GM21576 (cell line): Measurements from ENCODE around the gene ORAI3.

ENCODE experiments used
- ATAC-seq: cut with Tn5 transposase; IDR thresholded peaks from one replicate; pipeline ENCODE4 v1.9.1; 2021; ENCODE audit warnings: mild to moderate bottlenecking, moderate library complexity; ENCODE audit not compliant: unreplicated experiment

Gene ORAI3

DNA sequence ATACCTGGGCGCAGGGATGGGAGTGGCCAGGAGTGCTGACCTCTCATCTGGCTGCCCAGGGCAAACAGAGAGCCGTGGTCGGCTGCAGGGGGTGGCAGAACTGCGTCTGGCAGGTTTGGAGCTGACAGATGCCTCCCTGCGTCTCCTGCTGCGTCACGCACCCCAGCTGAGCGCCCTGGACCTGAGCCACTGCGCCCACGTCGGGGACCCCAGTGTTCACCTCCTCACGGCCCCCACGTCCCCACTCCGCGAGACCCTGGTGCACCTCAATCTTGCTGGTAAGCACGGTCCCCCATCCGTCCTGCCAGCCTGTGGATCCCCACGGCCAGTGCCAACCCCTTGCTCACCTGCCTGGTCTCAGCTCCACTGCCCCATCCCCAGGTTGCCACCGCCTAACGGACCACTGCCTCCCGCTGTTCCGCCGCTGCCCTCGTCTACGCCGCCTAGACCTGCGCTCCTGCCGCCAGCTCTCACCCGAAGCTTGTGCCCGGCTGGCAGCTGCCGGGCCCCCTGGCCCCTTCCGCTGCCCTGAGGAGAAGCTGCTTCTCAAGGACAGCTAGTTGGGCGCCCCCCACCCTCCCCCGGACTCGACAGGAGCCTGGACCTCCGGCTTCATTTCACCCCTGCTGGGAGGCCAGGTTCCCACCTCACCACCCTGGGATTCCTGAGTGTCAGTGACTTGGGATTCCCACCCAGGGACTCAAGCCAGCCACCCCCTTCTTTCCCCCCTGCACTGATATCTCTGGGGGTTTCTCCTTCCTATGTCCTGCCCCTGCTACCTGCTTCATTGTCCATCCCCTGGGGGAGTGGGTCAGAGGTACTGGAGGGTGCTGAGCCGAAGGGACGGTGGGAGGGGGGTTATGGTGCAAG, 2.0 kb upstream of the ORAI3 start:
- no peak for ATAC-seq

DNA sequence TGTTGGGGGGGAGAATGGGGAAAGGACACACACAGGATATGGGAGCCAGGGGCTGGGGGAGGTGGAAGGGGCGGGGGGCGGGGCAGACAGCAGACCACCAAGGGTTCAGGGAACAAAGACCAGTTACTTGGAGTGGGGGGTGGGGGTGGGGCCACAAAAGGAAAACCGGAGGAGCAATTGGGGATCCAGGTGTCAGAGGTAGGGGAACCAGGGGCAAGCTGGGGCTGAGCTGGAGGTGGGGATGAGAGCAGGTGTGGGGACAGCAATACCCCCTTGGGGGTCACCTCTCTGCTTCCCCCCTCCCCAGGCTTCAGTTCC, 1.4 kb upstream of the ORAI3 start:
- no peak for ATAC-seq

- no peak for ATAC-seq
These were observed 805 bp upstream of the ORAI3 start for GRCh38 chr16:30947859-30948666.

- peak; percentile 46 for ATAC-seq
These were observed 1.0 kb downstream of the ORAI3 start for GRCh38 chr16:30949650-30950515.

DNA sequence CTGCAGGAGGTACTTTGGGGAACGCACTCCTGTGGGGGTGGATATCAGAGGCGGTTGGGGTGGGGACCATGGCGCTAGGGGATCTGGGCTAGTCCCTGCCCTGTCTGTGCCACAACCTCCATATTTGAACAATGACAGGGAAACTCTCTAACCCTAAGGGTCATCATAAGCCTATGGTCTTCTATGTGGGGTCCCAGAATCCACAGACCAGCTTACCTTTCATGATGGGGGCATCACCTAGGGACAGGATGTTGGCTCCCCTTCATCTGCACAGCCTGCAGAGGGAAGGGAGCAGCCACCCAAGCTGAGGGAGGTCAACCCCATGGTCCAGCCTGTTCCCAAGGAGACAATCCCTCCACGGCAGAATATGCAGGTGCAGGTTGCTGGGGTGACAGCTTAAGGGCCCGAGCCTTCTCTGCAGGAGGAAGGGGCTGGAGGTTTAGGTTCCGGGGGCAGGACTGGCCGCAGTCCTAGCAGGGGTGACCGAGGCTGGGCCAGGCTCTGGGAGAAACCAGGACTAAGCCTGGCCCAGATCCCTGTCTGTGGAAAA, 1.7 kb downstream of the ORAI3 start:
- no peak for ATAC-seq

DNA sequence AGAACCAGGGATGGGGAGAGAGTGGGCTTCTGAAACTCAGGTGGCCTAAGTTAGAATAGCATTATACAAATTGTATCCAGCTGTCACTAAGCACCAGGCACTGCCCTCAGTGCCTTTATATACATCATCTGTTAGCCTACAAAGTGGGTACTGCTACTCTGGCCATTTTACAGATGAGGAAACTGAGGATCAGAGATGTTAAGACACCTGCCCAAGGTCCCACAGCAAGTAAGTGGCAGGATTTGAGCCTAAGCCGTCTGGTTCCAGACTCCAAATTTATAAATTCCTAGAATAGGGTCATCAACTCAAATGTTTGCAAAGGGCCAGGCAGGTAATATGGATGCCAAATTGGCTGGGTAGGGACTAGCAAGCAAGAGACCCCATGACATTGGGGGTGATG, 2.3 kb downstream of the ORAI3 start:
- no peak for ATAC-seq

DNA sequence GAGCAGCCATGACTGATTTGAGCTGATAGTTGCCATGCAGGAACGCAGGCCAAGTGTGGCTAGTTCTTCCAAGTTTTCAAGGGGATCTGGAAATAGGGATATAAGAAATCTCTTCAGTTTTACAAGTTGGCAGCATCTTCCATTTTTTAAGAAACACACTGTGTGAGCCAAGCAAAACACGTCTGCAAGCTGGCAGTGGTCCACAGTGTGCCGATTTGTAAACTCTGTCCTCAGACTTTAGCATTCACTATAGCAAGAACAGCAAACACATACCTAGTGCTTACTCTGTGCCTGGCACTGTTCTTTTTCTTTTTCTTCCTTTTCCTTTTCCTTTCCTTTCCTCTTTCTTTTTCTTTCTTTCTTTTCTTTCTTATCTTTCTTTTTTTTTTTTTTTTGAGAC, 2.9 kb downstream of the ORAI3 start:
- ATAC-seq: no peak

DNA sequence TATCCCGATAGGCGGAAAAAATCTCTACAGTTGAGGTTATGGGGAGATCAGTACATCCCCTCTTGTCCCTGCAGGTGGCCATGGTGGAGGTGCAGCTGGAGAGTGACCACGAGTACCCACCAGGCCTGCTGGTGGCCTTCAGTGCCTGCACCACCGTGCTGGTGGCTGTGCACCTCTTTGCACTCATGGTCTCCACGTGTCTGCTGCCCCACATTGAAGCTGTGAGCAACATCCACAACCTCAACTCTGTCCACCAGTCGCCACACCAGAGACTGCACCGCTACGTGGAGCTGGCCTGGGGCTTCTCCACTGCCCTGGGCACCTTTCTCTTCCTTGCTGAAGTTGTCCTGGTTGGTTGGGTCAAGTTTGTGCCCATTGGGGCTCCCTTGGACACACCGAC, 4.2 kb downstream of the ORAI3 start:
- ATAC-seq: no peak

GRCh38 chr16:30953511-30954124, 4.8 kb downstream of the ORAI3 start:
- ATAC-seq: no peak

- no peak for ATAC-seq
These were observed 6.1 kb downstream of the ORAI3 start for GRCh38 chr16:30954993-30955392.

DNA sequence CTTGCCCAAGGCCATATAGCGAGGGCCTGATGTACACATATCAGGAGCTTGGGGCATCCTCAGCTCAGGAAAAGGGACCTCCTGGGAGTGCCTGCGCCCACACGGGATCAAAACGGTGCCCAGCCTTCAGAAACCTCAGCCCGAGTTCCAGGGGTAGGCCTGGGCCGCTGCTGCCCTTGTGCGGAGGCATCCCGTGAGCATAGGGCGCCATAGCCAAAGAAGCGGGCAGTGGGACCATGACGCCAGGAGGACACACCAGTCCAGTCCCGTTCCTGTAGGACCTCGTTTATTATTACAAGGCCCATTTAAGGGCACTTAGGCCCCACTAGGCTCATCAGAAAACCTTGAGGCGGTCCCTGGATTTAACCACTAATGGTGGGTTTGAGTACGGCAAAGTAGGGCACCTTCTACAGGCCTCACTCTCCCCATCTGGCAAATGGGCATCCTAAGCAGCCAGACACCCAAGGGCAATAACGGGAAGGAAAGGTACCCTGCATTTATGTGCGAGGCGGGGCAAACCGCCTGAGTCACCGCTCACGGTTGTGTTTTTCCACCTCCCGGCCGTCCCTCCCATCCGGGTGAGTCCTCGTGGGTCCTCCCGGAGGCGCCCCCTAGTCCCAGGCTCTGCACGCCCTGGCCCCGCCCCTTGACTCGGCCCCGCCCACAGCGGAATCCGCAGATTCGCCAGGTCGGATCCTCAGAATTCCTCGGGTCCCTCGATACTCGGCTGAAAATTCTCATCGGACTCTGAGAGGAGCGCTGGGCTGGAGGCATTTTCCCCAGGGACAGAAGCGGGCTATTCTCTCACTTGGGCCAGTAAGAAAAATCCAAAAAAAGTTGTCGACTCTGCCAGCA, 8.0 kb downstream of the ORAI3 start:
- peak; percentile 41 for ATAC-seq

DNA sequence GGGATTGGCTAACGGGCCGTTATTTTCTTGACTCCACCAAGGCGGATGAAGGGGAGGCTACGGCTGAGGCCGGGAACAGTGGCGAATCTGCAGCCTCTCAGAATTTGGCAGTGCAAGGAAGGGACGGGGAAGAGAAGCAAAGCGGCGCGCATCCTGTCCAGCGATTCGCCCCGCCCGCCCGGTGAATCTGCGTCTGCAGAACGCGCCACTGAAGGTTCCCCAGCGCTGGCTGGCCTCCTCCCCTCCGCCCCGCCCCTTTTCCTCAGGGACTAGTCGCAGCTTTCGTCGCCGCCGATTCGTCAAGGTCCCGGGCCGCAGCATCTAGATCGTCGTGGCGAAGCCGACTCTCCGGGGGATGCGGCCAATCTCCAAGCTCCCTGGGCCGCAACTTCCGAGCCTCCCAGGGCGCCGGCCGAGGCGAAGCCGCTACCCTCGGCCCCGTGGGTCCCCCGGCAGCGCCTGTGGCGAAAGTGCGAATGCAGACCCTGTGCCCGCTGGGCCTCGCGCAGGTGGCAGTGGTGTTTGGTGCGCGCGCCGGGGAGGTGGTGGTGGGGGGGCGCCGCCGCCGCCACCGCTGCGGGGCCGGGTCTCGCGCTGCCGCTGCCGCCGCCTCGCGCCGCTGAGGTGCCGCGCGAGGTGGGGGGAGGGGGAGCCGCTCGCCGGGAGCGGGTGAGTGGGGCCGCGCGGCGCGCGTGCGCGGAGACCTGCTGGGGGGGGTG, 8.7 kb downstream of the ORAI3 start, which contains the start of gene SETD1A:
Gene SETD1A, plus strand, starts transcription at position 299 of the 719 bp plus-strand sequence. CDS start 978 bp downstream, outside the sequence.
- ATAC-seq: peak; percentile 68

- ATAC-seq: peak; percentile 13
These were observed 9.6 kb downstream of the ORAI3 start for GRCh38 chr16:30958175-30959079.

DNA sequence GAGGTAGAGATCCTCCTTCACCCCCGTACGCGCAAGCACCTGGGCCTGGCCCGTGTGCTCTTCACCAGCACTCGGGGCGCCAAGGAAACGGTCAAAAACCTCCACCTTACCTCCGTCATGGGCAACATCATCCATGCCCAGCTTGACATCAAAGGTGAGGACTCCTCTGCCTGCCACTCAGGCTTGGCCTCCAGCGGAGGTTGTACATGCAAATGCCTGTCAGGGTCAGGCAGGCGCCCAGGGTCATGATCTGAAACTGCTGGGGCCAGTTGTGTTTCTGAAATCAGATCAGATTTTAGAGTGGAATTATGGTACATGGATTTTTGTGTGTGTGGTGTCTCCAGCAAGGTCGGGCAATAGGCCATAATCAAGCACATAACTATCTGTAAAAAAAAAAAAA, 12.5 kb downstream of the ORAI3 start:
- no peak for ATAC-seq

DNA sequence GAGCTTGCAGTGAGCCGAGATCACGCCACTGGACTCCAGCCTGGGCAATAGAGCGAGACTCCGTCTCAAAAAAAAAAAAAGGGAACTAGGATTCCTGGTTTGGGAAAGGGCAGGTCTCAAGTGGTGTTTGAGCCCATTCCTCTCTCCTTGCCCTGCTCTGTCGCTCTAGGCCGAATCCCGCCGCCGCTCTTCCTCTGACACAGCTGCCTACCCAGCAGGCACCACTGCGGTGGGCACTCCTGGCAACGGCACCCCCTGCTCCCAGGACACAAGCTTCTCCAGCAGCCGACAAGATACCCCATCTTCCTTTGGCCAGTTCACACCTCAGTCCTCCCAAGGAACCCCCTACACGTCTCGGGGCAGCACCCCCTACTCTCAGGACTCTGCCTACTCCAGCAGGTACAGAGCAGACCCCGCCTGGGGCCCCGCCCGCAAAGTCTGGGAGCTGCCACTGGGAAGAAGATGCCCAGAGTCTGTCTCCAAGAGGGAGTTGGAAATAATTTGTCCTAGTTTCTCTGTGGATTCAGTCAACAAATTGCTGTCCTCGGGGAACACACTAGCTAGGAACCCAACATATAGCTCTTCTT, 15.2 kb downstream of the ORAI3 start:
- no peak for ATAC-seq

GRCh38 chr16:30964574-30965226, 15.8 kb downstream of the ORAI3 start:
- no peak for ATAC-seq

- ATAC-seq: no peak
These were observed 16.6 kb downstream of the ORAI3 start for GRCh38 chr16:30965436-30965835.
